GM18858 (cell line): ENCODE results near the gene TRAP1.
A peak's percentile ranks its signal among the peaks of the same experiment; 100 is the strongest.

ENCODE experiments used
- ATAC-seq: cut with Tn5 transposase; IDR thresholded peaks from one replicate; pipeline ENCODE4 v1.9.1; 2021; ENCODE audit not compliant: unreplicated experiment

The TRAP1 gene

DNA sequence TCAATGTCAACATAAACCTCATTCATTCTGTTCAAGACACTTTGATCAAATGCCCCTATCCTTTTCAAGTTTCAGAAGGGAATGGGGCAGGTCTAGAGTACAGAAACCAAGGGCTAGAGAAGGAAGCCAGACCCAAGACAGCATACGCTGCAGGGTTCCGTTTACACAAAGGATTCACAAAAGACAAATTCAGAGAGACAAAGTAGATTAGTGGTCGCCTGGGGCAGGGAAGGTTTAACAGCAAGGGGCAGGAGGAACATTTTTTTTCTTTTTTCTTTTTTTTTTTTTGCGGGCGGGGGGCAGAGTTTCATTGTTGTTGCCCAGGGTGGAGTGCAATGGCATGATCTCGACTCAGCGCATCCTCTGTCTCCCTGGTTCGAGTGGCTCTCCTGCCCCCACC lies 19.9 kb upstream of the TRAP1 start:
- ATAC-seq: no peak

DNA sequence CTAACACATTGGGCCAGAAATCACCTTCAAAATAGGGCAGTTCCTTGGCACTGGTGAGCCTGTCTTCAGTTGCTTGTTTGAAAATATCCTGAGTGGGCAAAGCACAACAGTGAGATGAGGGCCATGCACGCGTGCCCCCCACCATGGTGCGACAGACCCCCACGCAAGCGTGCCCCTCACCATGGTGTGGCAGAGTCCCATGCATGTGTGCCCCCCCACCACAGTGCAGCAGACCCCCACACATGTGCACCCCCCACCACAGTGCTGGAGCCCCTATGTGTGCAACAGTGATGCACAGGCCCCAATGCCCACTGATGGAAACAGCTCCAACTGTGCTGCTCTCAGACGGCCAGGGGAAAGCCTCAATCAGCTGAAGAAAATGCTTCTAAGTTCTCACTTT lies 18.8 kb upstream of the TRAP1 start:
- no peak for ATAC-seq

GRCh38 chr16:3735541-3735940 lies 18.2 kb upstream of the TRAP1 start:
- no peak for ATAC-seq

GRCh38 chr16:3734758-3735221 lies 17.5 kb upstream of the TRAP1 start:
- no peak for ATAC-seq

- no peak for ATAC-seq
These were observed 16.9 kb upstream of the TRAP1 start for GRCh38 chr16:3734084-3734757.

DNA sequence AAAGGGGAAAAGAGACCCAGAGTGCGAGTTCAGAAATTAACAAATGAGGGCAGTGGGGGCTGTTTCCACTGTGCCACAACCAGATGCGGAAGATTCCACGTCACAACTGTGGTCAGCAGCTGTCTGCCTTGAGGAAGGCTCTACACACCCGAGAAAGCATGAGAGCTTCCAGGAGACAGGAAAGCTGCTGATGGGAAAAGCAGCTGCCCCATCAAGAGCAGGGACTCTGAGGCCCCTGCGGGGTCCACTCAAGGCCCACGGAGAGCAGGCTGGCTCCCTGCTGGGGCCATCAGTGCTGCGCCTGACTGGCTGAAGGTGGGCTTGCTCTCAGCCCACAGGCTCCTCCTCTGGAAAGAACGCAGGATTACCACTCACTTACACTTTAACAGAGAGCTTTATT lies 14.8 kb upstream of the TRAP1 start:
- no peak for ATAC-seq

DNA sequence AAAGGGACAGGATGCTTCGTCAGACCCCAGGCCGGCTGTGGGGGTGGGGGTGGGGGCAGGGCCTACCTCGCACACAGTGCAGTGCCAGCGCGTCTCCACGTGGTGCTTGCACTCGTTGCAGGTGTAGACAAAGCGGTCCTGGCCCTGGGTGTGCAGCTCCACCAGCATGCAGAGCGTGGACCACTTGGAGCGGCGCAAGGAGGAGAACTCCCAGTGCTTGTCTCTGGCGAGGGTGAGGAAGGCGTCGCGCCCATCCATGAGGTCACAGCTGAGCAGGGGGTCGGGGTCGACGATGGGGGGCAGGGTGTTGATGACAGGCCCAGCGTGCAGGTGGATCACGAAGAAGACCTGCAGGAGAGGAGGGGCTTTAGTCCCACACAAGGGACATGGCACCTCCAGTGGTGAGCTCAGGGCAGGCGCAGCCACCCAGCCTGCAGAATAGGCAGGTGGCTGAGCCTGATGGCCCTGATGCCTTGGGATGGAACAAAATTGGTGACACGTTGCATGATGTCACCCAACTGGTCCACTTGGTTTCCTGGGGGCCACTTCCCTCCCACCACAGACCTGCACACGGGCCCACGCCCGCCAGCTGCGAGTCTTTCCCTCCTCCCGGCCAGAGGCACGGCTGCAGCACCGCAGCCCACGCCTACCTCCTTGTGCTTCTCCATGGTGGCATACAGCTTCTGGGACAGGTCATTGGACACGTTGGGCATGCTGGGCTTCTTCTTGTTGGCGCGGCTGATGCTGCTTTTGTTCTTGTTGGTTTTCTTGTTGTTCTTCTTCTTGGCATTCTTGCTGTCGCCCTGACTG lies 14.0 kb upstream of the TRAP1 start:
- ATAC-seq: no peak

GRCh38 chr16:3730161-3731125 lies 13.1 kb upstream of the TRAP1 start:
- ATAC-seq: no peak

GRCh38 chr16:3729161-3730112 lies 12.1 kb upstream of the TRAP1 start:
- ATAC-seq: no peak

- no peak for ATAC-seq
These were observed 11.3 kb upstream of the TRAP1 start for GRCh38 chr16:3728424-3729160.

GRCh38 chr16:3727806-3728381 lies 10.6 kb upstream of the TRAP1 start:
- no peak for ATAC-seq

DNA sequence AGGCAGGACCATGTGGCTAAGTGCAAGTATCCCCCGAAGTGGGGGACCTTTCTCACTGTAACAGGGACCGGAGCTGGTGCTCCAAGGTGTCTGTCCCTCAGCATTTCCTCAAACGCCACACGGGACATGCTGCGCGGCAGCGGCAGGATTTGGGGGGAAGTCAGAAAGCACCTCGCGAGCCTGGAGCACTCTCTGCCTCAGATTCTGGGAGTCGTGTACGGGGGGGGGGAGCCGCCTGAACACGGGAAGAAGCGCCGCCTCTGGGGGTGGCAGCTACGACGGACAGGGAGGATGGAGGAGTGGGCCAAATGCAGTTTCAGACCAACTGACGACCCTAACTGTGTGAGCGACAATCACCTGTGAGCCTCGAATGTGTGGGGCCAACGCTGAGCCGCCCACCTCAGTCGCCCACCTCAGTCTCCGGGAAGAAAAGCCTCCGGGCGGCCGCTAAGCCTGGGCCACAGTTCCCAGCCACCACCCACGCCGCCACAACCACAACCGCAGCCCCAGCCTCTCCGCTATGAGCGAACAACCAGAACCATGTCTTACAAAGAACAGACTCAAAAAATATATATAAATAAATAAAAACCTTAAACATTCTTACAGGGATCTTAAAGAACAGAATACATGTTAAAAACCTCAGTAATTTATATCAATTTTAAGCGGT lies 8.8 kb upstream of the TRAP1 start:
- no peak for ATAC-seq

DNA sequence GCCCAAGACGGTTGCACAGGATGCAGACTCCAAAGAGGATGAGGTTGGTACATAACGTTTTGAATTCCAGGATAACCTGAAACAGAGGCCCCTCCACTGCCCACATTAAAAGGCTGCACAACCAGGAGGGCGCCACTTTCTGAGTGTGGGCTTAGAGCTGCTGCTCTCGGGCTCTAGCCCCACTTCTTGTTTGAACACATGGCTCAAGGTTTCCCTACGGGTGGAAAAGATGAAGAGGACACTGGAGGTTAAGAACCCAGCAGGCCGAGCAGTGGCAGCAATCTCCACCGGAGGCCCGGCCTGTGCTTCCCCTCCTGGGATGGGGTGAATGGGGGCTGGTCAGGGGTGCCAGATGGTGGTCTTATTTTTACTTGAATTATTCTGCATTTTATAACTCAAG lies 8.0 kb upstream of the TRAP1 start:
- no peak for ATAC-seq

- no peak for ATAC-seq
These were observed 5.2 kb upstream of the TRAP1 start for GRCh38 chr16:3722508-3722907.

GRCh38 chr16:3720418-3720817 lies 3.1 kb upstream of the TRAP1 start:
- ATAC-seq: no peak

- no peak for ATAC-seq
These were observed 1.3 kb upstream of the TRAP1 start for GRCh38 chr16:3718628-3719027.

- ATAC-seq: no peak
These were observed 681 bp upstream of the TRAP1 start for GRCh38 chr16:3718019-3718391.

DNA sequence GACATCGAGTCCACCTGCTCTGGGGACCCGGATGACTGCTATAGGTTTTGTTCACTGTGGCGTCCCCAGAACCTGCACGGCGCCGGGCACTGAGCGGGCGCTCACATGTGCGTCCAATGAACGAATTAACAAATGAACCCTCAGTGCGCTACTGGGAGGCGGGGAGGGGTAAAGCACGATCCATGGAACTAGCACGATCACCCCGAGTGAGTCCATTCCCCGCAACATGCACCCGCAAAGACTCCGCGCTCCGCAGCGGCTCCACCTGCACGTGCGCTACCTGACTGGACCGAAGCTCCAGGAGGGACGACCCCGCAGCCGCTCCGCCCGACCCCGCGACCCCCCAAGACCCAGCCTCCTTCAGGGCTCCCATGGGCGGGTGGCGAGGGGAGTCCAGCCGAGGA lies 491 bp downstream of the TRAP1 start:
- ATAC-seq: peak; percentile 15

GRCh38 chr16:3715430-3715829 lies 1.9 kb downstream of the TRAP1 start:
- no peak for ATAC-seq
